IMR-90 (cell line): Measurements from ENCODE around the gene XPA. TPM values are rescaled to one million over a fixed set of nuclear protein-coding genes. Genes with fewer than 3 reads are reported as not detected.

Experiments used
- ATAC-seq: fragments of 200-7000 bp; cut with Tn5 transposase; 2 replicates; pipeline ENCODE4 v1.9.1; 2020; ENCODE audit warnings: low read depth, mild to moderate bottlenecking, moderate library complexity
- Bru-seq: library from RNA; stranded (reverse); fragments of 400-500 nt; gene quantifications from one replicate; lab custom pipeline; 2021; lab: Mats Ljungman, UMichigan
- BruChase-seq, 2 experiments: library from RNA; stranded (reverse); fragments of 400-500 nt; gene quantifications; one replicate each; lab custom pipeline; 2021; lab: Mats Ljungman, UMichigan
- BruUV-seq: library from RNA; stranded (reverse); fragments of 400-500 nt; replicated peaks from 2 replicates; lab custom pipeline; 2021; lab: Mats Ljungman, UMichigan
- CTCF ChIA-PET: fragments of 300-600 bp; formaldehyde crosslinking; extraction: SDS; loops from one replicate; lab custom pipeline; 2021; ENCODE audit warnings: antibody characterized with exemption; lab: Yijun Ruan, JAX
- POLR2A ChIA-PET: fragments of 300-600 bp; sonication (Branson Sonifier 250); formaldehyde crosslinking; loops from one replicate; lab custom pipeline; 2022; ENCODE audit warnings: antibody characterized with exemption; ENCODE audit not compliant: unreplicated experiment; lab: Charles Lee
- DNase-seq: peaks from one replicate; pipeline ENCODE4 v3.0.0; 2013
- H2AFZ ChIP-seq: replicated peaks from 2 replicates; pipeline ENCODE3; 2013; ENCODE audit warnings: low read length, mild to moderate bottlenecking; ENCODE audit not compliant: poor library complexity
- H2AK5ac ChIP-seq: 2 replicates; pipeline ENCODE4 v1.6.1; 2013; ENCODE audit warnings: low read depth, low read length, inconsistent platforms
- H2AK9ac ChIP-seq: replicated peaks from 2 replicates; pipeline ENCODE3; 2013; ENCODE audit warnings: mild to moderate bottlenecking, low read depth, low read length, moderate library complexity; ENCODE audit not compliant: poor library complexity
- H2BK120ac ChIP-seq: 2 replicates; pipeline ENCODE4 v1.6.1; 2013; ENCODE audit warnings: low read depth, low read length, inconsistent platforms
- H2BK15ac ChIP-seq: 3 replicates; pipeline ENCODE4 v1.6.1; 2013; ENCODE audit warnings: low read depth, low read length, inconsistent platforms
- H2BK20ac ChIP-seq: 2 replicates; pipeline ENCODE4 v1.6.1; 2013; ENCODE audit warnings: low read depth, mild to moderate bottlenecking, inconsistent platforms, low read length, moderate library complexity
- H2BK5ac ChIP-seq: 2 replicates; pipeline ENCODE4 v1.6.1; 2013; ENCODE audit warnings: mild to moderate bottlenecking, low read depth, low read length, inconsistent platforms; ENCODE audit not compliant: poor library complexity, severe bottlenecking
- H3K14ac ChIP-seq: replicated peaks from 2 replicates; pipeline ENCODE4 v1.6.1; 2013; ENCODE audit warnings: low read depth, low read length, inconsistent platforms
- H3K18ac ChIP-seq: 2 replicates; pipeline ENCODE4 v1.6.1; 2013; ENCODE audit warnings: low read depth, low read length, control low read depth
- H3K23ac ChIP-seq: 2 replicates; pipeline ENCODE4 v1.6.1; 2013; ENCODE audit warnings: low read depth, low read length, inconsistent platforms
- H3K27ac ChIP-seq: 2 replicates; pipeline ENCODE4 v1.5.1; 2013; ENCODE audit warnings: mild to moderate bottlenecking, control low read depth, low read length; ENCODE audit not compliant: insufficient read depth
- H3K27me3 ChIP-seq: 2 replicates; pipeline ENCODE4 v1.6.1; 2013; ENCODE audit warnings: low read length; ENCODE audit not compliant: control insufficient read depth, insufficient read depth
- H3K36me3 ChIP-seq: 2 replicates; pipeline ENCODE4 v1.6.1; 2013; ENCODE audit warnings: low read length, mixed read lengths; ENCODE audit not compliant: control insufficient read depth, insufficient read depth
- H3K4ac ChIP-seq: 2 replicates; pipeline ENCODE4 v1.6.1; 2013; ENCODE audit warnings: low read depth, low read length, inconsistent platforms
- H3K4me1 ChIP-seq: 2 replicates; pipeline ENCODE4 v1.6.1; 2013; ENCODE audit warnings: low read length, mixed read lengths; ENCODE audit not compliant: control insufficient read depth, insufficient read depth
- H3K4me2 ChIP-seq: 2 replicates; pipeline ENCODE4 v1.6.1; 2013; ENCODE audit warnings: low read depth, mild to moderate bottlenecking, control low read depth, low read length, moderate library complexity
- H3K4me3 ChIP-seq: 2 replicates; pipeline ENCODE4 v1.5.1; 2013; ENCODE audit warnings: low read depth, mild to moderate bottlenecking, control low read depth, low read length, moderate library complexity; ENCODE audit not compliant: insufficient read depth
- H3K56ac ChIP-seq: 2 replicates; pipeline ENCODE4 v1.6.1; 2013; ENCODE audit warnings: low read length, inconsistent platforms; ENCODE audit not compliant: insufficient read depth; ENCODE audit errors: extremely low read depth
- H3K79me1 ChIP-seq, 2 experiments: 2 replicates each; pipeline ENCODE4 v1.6.1; 2013; ENCODE audit warnings: low read length in 2 of 2, inconsistent platforms in 1 of 2, low read depth in 1 of 2
- H3K9ac ChIP-seq: 2 replicates; pipeline ENCODE4 v1.6.1; 2013; ENCODE audit warnings: low read depth, low read length, control low read depth
- H3K9me1 ChIP-seq: 2 replicates; pipeline ENCODE4 v1.6.1; 2013; ENCODE audit warnings: low read length, inconsistent platforms; ENCODE audit not compliant: insufficient read depth
- H3K9me3 ChIP-seq: 2 replicates; pipeline ENCODE4 v1.6.1; 2013; ENCODE audit warnings: low read length; ENCODE audit not compliant: control insufficient read depth, insufficient read depth
- H4K20me1 ChIP-seq: 2 replicates; pipeline ENCODE4 v1.6.1; 2013; ENCODE audit warnings: low read length, inconsistent platforms; ENCODE audit not compliant: insufficient read depth
- H4K5ac ChIP-seq: 2 replicates; pipeline ENCODE4 v1.6.1; 2013; ENCODE audit warnings: mild to moderate bottlenecking, low read depth, low read length, control low read depth
- H4K8ac ChIP-seq, 2 experiments: 2 replicates each; pipeline ENCODE4 v1.6.1; 2013; ENCODE audit warnings: low read depth in 2 of 2, low read length in 2 of 2, control low read depth in 1 of 2, inconsistent platforms in 1 of 2
- H4K91ac ChIP-seq: 2 replicates; pipeline ENCODE4 v1.6.1; 2013; ENCODE audit warnings: low read depth, low read length, inconsistent platforms; ENCODE audit not compliant: insufficient read depth
- BHLHE40 ChIP-seq: fragments of 150-350 bp; IDR thresholded peaks from 2 replicates; pipeline ENCODE4 v1.6.1; 2016; ENCODE audit warnings: mild to moderate bottlenecking, low read depth, low read length
- CEBPB ChIP-seq: IDR thresholded peaks from 2 replicates; pipeline ENCODE4 v1.6.1; 2012; ENCODE audit warnings: low read depth, low read length, improper control_type of control experiment
- CHD1 ChIP-seq: IDR thresholded peaks from 2 replicates; pipeline ENCODE4 v1.6.1; 2012; ENCODE audit warnings: low read depth, low read length, improper control_type of control experiment
- CTCF ChIP-seq: conservative IDR thresholded peaks from 2 replicates; pipeline ENCODE4 v1.5.1; 2012; ENCODE audit warnings: mild to moderate bottlenecking, low read depth, low read length, improper control_type of control experiment
- FOS ChIP-seq: fragments of 150-350 bp; IDR thresholded peaks from 2 replicates; pipeline ENCODE4 v1.6.1; 2016; ENCODE audit warnings: low read depth, low read length
- MAZ ChIP-seq: IDR thresholded peaks from 2 replicates; pipeline ENCODE4 v1.6.1; 2012; ENCODE audit warnings: low read depth, mild to moderate bottlenecking, low read length, improper control_type of control experiment, moderate library complexity, borderline replicate concordance
- POLR2A ChIP-seq: IDR thresholded peaks from 2 replicates; pipeline ENCODE4 v1.6.1; 2012; ENCODE audit warnings: mild to moderate bottlenecking, low read depth, low read length
- RFX5 ChIP-seq: IDR thresholded peaks from 2 replicates; pipeline ENCODE4 v1.8.0; 2012; ENCODE audit warnings: low read depth, mild to moderate bottlenecking, low read length, moderate library complexity
- USF2 ChIP-seq: fragments of 150-350 bp; IDR thresholded peaks from 2 replicates; pipeline ENCODE4 v1.6.1; 2017; ENCODE audit warnings: mild to moderate bottlenecking, antibody characterized with exemption, low read length, low read depth
- WGBS, 2 experiments: methylation state at CpG; one replicate each; pipeline versions ENCODE4 v1.1.5 to v1.1.7; 2013; ENCODE audit warnings: missing lambda C conversion rate in 2 of 2; ENCODE audit not compliant: insufficient read length in 1 of 2; ENCODE audit errors: extremely low coverage in 2 of 2; 5-methylcytosine and 5-hydroxymethylcytosine counted together
- dilution Hi-C: fragments of 300-500 bp; cut with HindIII; formaldehyde crosslinking; loops from one replicate; pipeline ENCODE4 v1.14.3; 2018; ENCODE audit warnings: low sequenced_read_pairs; ENCODE audit not compliant: unreplicated experiment
- in situ Hi-C: fragments of 300-500 bp; cut with MboI; formaldehyde crosslinking; loops from 3 replicates; pipeline ENCODE4 v1.14.3; 2019; ENCODE audit warnings: low sequenced_read_pairs, inconsistent platforms, mixed read lengths
- intact Hi-C: fragments of 100-400 bp; cut with micrococcal nuclease; formaldehyde crosslinking; loops from 2 replicates; pipeline ENCODE4 v1.10.0; 2022
- long read RNA-seq: library from polyadenylated mRNA; unstranded; transcript quantifications from one replicate; pipeline ENCODE4 v2.0.0, GENCODE V29; 2021; ENCODE audit not compliant: unreplicated experiment
- polyA plus RNA-seq, 3 experiments: library from polyadenylated mRNA; depleted of rRNA; stranded (reverse); fragments of >200 nt; gene quantifications; 2 replicates each; pipeline ENCODE4 v1.2.3, GENCODE V29; 2012; ENCODE audit warnings: low replicate concordance in 1 of 3
- total RNA-seq: library from RNA; depleted of rRNA; stranded (reverse); fragments of >200 nt; gene quantifications from 2 replicates; pipeline ENCODE4 v1.2.3, GENCODE V29; 2012; rRNA removed

XPA gene
- 1.4 and 4.4 TPM in 2 replicates for total RNA-seq
- 1.9 and 2.2 TPM in 2 replicates for polyA plus RNA-seq (2012; rRNA removed)
- polyA plus RNA-seq (2012; cell fraction: cytosol; rRNA removed), result 1.2 and 1.5 TPM in 2 replicates
- polyA plus RNA-seq (2012; cell fraction: nucleus; rRNA removed; ENCODE audit: low replicate concordance), result 0.65 and 1.9 TPM in 2 replicates
- percentile 71 among the genes with signal in this experiment for Bru-seq, nascent RNA
- BruChase-seq, experiment 1, labeled RNA remaining after a 6-hour chase, result percentile 56 among the genes with signal in this experiment
- BruChase-seq, experiment 2, labeled RNA remaining after a 2-hour chase, result percentile 59 among the genes with signal in this experiment
- long read RNA-seq, transcript XPA-201 (6 exons, 1,417 nt), result major isoform, 9 of 23 reads
- long read RNA-seq, partial matches to known transcripts, result 9 of 23 reads
- long read RNA-seq, other reads (novel, unspliced or antisense), result 4 of 23 reads

DNA sequence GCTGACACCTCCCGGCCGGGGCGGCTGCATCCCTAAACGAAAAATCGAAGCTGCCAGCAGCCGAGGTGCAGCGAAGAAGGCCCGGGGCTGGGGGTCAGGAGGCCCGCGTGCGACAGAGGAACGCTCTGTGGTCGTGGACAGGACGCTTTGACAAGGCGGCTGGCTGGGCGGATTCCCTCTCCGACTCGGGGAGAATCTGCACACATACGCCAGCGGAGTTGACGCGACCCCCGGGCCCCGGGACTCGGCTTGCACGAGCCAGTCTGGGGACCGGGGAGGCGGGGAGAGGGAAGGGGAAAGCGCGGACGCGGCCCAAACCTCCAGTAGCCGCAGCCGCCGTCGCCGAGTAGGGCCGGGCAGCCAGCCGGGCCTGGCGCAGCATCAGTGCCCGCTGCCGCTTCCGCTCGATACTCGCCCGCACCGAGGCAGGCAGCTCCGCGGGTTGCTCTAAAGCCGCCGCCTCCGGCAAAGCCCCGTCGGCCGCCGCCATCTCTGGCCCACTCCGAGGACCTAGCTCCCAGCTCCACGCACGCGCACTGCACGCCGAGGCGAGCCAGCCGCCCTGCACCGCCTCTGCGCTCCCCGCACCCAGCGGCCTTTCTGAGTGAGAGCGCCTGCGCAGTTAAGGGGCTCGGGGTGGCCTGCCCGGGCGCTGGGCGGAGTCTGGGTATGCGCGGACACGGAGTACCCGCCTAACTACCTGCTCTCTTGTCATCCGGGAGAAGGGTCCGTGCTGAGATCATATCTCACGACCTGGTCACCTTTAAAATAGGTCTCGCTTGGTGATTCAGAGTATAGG, at the start of gene XPA:
Gene XPA (minus strand): TSS at position 538 of the 799 bp plus-strand sequence. CDS start 48 bp downstream, at position 490.
- H4K91ac ChIP-seq, result no peak within 1 kb of the TSS
- H3K4me1 ChIP-seq, result peaks cover 5% of the 10 kb centered on the region; the same call in 1 of the 2 replicates
- peak within 1 kb of the TSS; percentile 93 for H3K27ac ChIP-seq
- H3K18ac ChIP-seq, result peak within 1 kb of the TSS; percentile 50; the same call in 1 of the 2 replicates
- peak within 1 kb of the TSS; percentile 87 for H3K14ac ChIP-seq
- H3K4me3 ChIP-seq, result peak within 1 kb of the TSS; percentile 83
- dilution Hi-C loops, result no loop called here
- no peaks in the 10 kb centered on the region for H3K9me3 ChIP-seq
- peak within 1 kb of the TSS; percentile 90 for H2BK5ac ChIP-seq
- peak within 1 kb of the TSS; percentile 71; the same call in 1 of the 2 replicates for H2BK120ac ChIP-seq
- H3K4ac ChIP-seq, result peak within 1 kb of the TSS; percentile 78
- DNase-seq (peak; percentile 89), ATAC-seq (peak; percentile 97)
- CTCF ChIA-PET, result interaction anchor here (1.2 kb wide), 1 partner anchor 204 kb away, joined by 3 read pairs; no protein-coding TSS in a partner anchor
- peak within 1 kb of the TSS; percentile 98 for H3K4me2 ChIP-seq
- H2AFZ ChIP-seq, result peak within 1 kb of the TSS; percentile 99
- peaks cover 6% of the 10 kb centered on the region; the same call in 1 of the 2 replicates for H3K9me1 ChIP-seq
- H2AK5ac ChIP-seq, result no peak within 1 kb of the TSS
- H3K9ac ChIP-seq, result peak within 1 kb of the TSS; percentile 89
- in situ Hi-C loops, result no loop called here
- peak within 1 kb of the TSS; percentile 74 to 97 for H4K8ac ChIP-seq
- H2BK20ac ChIP-seq, result no peak within 1 kb of the TSS; the same call in 1 of the 2 replicates
- peak within 1 kb of the TSS; percentile 85 for H2AK9ac ChIP-seq
- 1% methylated on average over 31 of the region's 82 CpGs; no CpG with 5 or more reads in 1 of the 2 experiments for WGBS, 2 experiments
- no peaks in the 10 kb centered on the region; the same call in 1 of the 2 replicates for H3K27me3 ChIP-seq
- peak; percentile 59; the same call in 1 of the 2 replicates for TF ChIP-seq CHD1
- TF ChIP-seq BHLHE40, result 0 out of 2 replicates have a peak, but pooled peaks have one; percentile 7
- TF ChIP-seq MAZ, result peak; percentile 53; the same call in 1 of the 2 replicates
- no peak for TF ChIP-seq USF2
- TF ChIP-seq CEBPB, result no peak
- TF ChIP-seq POLR2A, result peak; percentile 75; the same call in 1 of the 2 replicates
- TF ChIP-seq RFX5, result no peak
- TF ChIP-seq FOS, result peak; percentile 57; the same call in 1 of the 2 replicates
- TF ChIP-seq CTCF, result no peak
- peaks cover 11 to 34% of the 10 kb centered on the region in 2 experiments; a peak in 3 of 4 replicates for H3K79me1 ChIP-seq
- no peaks in the 10 kb centered on the region for H3K36me3 ChIP-seq
- POLR2A ChIA-PET, result interaction anchor here (1.2 kb wide), 1 partner anchor 225 kb away, joined by 5 read pairs; the partner anchor contains the start of gene TRMO
- BruUV-seq, result TSS peak; percentile 28
- H4K5ac ChIP-seq, result peak within 1 kb of the TSS; percentile 52
- peak within 1 kb of the TSS; percentile 93; the same call in 1 of the 2 replicates for H3K23ac ChIP-seq
- H2BK15ac ChIP-seq, result peak within 1 kb of the TSS; percentile 31; the same call in 1 of the 3 replicates
- H3K56ac ChIP-seq, result peak within 1 kb of the TSS; percentile 39
- 0 out of 2 replicates have a peak, but pooled peaks cover 3% of the 10 kb centered on the region for H4K20me1 ChIP-seq
- intact Hi-C loops, result no loop called here
